ENCODE results near the gene SOX6. TPM values are rescaled to one million over a fixed set of nuclear protein-coding genes. Genes with fewer than 3 reads are reported as not detected.
"Not testable (repeated sequence)": the region's sequence is repeated elsewhere in the genome, so short reads cannot be mapped to it uniquely, and the experiment has no call there.

The SOX6 gene
- total and polyA plus RNA-seq, 2 donors (not counting 1 experiment from before 2014, with no cell fraction given) = 3.0 to 5.1 TPM

DNA sequence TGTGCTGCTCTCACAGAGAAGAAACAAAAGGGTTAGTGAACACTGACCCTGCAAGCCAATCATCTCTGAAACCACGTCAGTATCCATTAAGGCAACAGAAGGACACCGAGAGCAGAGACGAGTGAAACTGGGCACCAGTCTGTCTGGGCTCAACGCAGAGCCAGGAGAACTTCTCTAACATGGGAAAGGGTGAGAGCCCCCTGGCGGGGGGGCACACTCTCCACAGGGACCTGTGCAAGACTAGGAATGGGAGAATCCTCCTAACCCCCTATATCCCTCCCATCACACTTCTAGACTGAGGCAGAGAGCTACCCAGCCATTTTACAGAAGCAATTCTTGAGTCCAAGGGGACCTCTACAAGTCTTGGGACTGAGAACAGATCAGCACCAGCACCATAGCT, 285.8 kb downstream of the SOX6 start:
- H3K4me2 ChIP-seq (ENCODE audit: extremely low read depth, insufficient read depth, low read length) = no peak overlapping the region
- H3K27me3 ChIP-seq (ENCODE audit: control insufficient read depth, insufficient read depth, low read length) = no peaks in the 10 kb centered on the region
- H2AFZ ChIP-seq (ENCODE audit: low read length) = no peak overlapping the region
- no peak overlapping the region for H3K4me3 ChIP-seq (replicated peaks in 1 of 4; ENCODE audit: control extremely low read depth in 1 of 4, insufficient read depth in 1 of 4, low read depth in 3 of 4, low read length in 4 of 4)
- H4K20me1 ChIP-seq (ENCODE audit: control insufficient read depth, extremely low read depth, insufficient read depth, low read length) = no peaks in the 10 kb centered on the region
- H3K79me2 ChIP-seq (ENCODE audit: control insufficient read depth, insufficient read depth, low read length) = no peaks in the 10 kb centered on the region
- H3K9ac ChIP-seq (ENCODE audit: insufficient read depth, low read length) = no peak overlapping the region
- no peak for DNase-seq (ENCODE audit: low read depth in 2 of 2)
- TF ChIP-seq, protein P1, sequence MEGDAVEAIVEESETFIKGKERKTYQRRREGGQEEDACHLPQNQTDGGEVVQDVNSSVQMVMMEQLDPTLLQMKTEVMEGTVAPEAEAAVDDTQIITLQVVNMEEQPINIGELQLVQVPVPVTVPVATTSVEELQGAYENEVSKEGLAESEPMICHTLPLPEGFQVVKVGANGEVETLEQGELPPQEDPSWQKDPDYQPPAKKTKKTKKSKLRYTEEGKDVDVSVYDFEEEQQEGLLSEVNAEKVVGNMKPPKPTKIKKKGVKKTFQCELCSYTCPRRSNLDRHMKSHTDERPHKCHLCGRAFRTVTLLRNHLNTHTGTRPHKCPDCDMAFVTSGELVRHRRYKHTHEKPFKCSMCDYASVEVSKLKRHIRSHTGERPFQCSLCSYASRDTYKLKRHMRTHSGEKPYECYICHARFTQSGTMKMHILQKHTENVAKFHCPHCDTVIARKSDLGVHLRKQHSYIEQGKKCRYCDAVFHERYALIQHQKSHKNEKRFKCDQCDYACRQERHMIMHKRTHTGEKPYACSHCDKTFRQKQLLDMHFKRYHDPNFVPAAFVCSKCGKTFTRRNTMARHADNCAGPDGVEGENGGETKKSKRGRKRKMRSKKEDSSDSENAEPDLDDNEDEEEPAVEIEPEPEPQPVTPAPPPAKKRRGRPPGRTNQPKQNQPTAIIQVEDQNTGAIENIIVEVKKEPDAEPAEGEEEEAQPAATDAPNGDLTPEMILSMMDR (conservative IDR thresholded peaks at IDR 0.05 in 1 of 2, IDR thresholded peaks at IDR 0.05 in 1 of 2; ENCODE audit: low read depth in 1 of 2, low read length in 2 of 2) = no peak
- no peak for TF ChIP-seq EZH2 (IDR thresholded peaks at IDR 0.05; ENCODE audit: low read length, missing control alignments)
- no peaks in the 10 kb centered on the region for H3K36me3 ChIP-seq (ENCODE audit: control insufficient read depth, insufficient read depth, low read length)
- H3K27ac ChIP-seq (ENCODE audit: insufficient read depth, low read length) = no peak overlapping the region
- no peaks in the 10 kb centered on the region for H3K9me3 ChIP-seq (ENCODE audit: control insufficient read depth, insufficient read depth, low read depth, low read length)
- no peaks in the 10 kb centered on the region for H3K4me1 ChIP-seq (ENCODE audit: control insufficient read depth, extremely low read depth, insufficient read depth, low read length)

DNA sequence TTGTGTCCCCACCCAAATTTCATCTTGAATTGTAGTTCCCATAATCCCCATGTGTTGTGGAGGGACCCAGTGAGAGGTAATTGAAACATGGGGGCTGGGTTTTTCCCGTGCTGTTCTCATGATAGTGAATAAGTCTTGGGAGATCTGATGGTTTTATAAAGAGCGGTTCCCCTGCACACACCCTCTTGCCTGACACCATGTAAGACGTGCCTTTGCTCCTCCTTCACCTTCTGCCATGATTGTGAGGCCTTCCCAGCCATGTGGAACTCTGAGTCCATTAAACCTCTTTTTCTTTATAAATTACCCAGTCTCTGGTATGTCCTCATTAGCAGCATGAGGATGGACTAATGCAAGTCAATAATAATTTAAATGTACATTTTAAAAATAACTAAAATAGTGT, 289.1 kb downstream of the SOX6 start:
- H3K9ac ChIP-seq (ENCODE audit: insufficient read depth, low read length); H3K9me3 ChIP-seq (ENCODE audit: control insufficient read depth, insufficient read depth, low read depth, low read length); DNase-seq (ENCODE audit: low read depth in 2 of 2); H4K20me1 ChIP-seq (ENCODE audit: control insufficient read depth, extremely low read depth, insufficient read depth, low read length); H2AFZ ChIP-seq (ENCODE audit: low read length); H3K36me3 ChIP-seq (ENCODE audit: control insufficient read depth, insufficient read depth, low read length); H3K27me3 ChIP-seq (ENCODE audit: control insufficient read depth, insufficient read depth, low read length); H3K4me1 ChIP-seq (ENCODE audit: control insufficient read depth, extremely low read depth, insufficient read depth, low read length); H3K4me2 ChIP-seq (ENCODE audit: extremely low read depth, insufficient read depth, low read length); H3K79me2 ChIP-seq (ENCODE audit: control insufficient read depth, insufficient read depth, low read length); H3K4me3 ChIP-seq (replicated peaks in 1 of 4; ENCODE audit: control extremely low read depth in 1 of 4, insufficient read depth in 1 of 4, low read depth in 3 of 4, low read length in 4 of 4); H3K27ac ChIP-seq (ENCODE audit: insufficient read depth, low read length): not testable (repeated sequence)

DNA sequence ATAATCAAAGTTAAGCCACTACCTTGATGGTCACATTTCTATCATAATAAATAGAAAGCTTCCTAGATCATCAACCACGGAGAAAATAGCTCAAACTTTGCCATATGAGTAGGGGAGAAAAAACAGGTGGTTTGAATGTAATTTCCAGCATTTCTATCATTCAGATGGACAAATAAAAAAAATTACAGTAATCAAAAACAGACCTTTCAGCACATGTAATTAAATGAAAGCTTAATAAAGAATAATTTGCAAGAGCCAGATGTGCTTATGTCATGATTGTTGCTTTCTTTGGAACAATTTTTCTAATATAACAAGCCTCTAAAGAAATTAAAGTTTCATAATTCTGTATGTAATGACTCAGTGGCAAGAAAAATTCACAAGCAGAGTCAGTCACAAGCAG, 297.0 kb downstream of the SOX6 start:
- no peaks in the 10 kb centered on the region for H3K4me1 ChIP-seq (ENCODE audit: control insufficient read depth, extremely low read depth, insufficient read depth, low read length)
- TF ChIP-seq EZH2 (IDR thresholded peaks at IDR 0.05; ENCODE audit: low read length, missing control alignments) = no peak
- TF ChIP-seq, protein P1 (conservative IDR thresholded peaks at IDR 0.05 in 1 of 2, IDR thresholded peaks at IDR 0.05 in 1 of 2; ENCODE audit: low read depth in 1 of 2, low read length in 2 of 2) = no peak
- H3K79me2 ChIP-seq (ENCODE audit: control insufficient read depth, insufficient read depth, low read length) = no peaks in the 10 kb centered on the region
- H3K4me2 ChIP-seq (ENCODE audit: extremely low read depth, insufficient read depth, low read length) = no peak overlapping the region
- no peak overlapping the region for H3K9ac ChIP-seq (ENCODE audit: insufficient read depth, low read length)
- no peaks in the 10 kb centered on the region for H3K27me3 ChIP-seq (ENCODE audit: control insufficient read depth, insufficient read depth, low read length)
- no peak for DNase-seq (ENCODE audit: low read depth in 2 of 2)
- no peaks in the 10 kb centered on the region for H3K36me3 ChIP-seq (ENCODE audit: control insufficient read depth, insufficient read depth, low read length)
- H3K27ac ChIP-seq (ENCODE audit: insufficient read depth, low read length) = no peak overlapping the region
- H2AFZ ChIP-seq (ENCODE audit: low read length) = no peak overlapping the region
- H4K20me1 ChIP-seq (ENCODE audit: control insufficient read depth, extremely low read depth, insufficient read depth, low read length) = no peaks in the 10 kb centered on the region
- H3K9me3 ChIP-seq (ENCODE audit: control insufficient read depth, insufficient read depth, low read depth, low read length) = no peaks in the 10 kb centered on the region
- no peak overlapping the region for H3K4me3 ChIP-seq (replicated peaks in 1 of 4; ENCODE audit: control extremely low read depth in 1 of 4, insufficient read depth in 1 of 4, low read depth in 3 of 4, low read length in 4 of 4)

Data from fibroblast of lung (primary cell).